Naive thymus-derived CD4-positive, alpha-beta T cell (primary cell): Measurements from ENCODE around the gene TSR3. TPM values are rescaled to one million over a fixed set of nuclear protein-coding genes. Genes with fewer than 3 reads are reported as not detected.

ENCODE experiments used
- ATAC-seq: fragments of 150-1000 bp; cut with Tn5 transposase; 2 replicates; pipeline ENCODE4 v1.10.0; 2021; ENCODE audit warnings: mild to moderate bottlenecking, moderate library complexity
- CTCF ChIA-PET: fragments of 350-600 bp; sonication (Branson Sonifier 250); formaldehyde crosslinking; loops from one replicate; lab custom pipeline; 2021; ENCODE audit warnings: antibody characterized with exemption; lab: Charles Lee
- POLR2A ChIA-PET: fragments of 350-600 bp; sonication (Branson Sonifier 250); formaldehyde crosslinking; loops from one replicate; lab custom pipeline; 2021; ENCODE audit warnings: antibody characterized with exemption, inconsistent platforms; lab: Charles Lee
- DNase-seq, 9 donors: peaks; one replicate each; pipeline versions ENCODE4 v3.0.0 to v3.0.0-alpha.2; 2020 to 2022; ENCODE audit warnings: mixed read lengths in 1 of 9
- H3K27ac ChIP-seq: one replicate; pipeline ENCODE4 v1.7.0; 2013; ENCODE audit warnings: mild to moderate bottlenecking, low read depth, low read length, moderate library complexity
- H3K27me3 ChIP-seq, 2 donors: one replicate each; pipeline ENCODE4 v1.7.0; 2013; ENCODE audit warnings: low read length in 2 of 2, mild to moderate bottlenecking in 2 of 2, moderate library complexity in 2 of 2; ENCODE audit not compliant: control insufficient read depth in 2 of 2, insufficient read depth in 2 of 2
- H3K36me3 ChIP-seq, 3 experiments: 1 replicate in 2 of 3; 2 replicates in 1 of 3; pipeline ENCODE4 v1.7.0; 2013; ENCODE audit warnings: low read length in 3 of 3, mild to moderate bottlenecking in 3 of 3, moderate library complexity in 1 of 3; ENCODE audit not compliant: insufficient read depth in 3 of 3, control insufficient read depth in 2 of 3
- H3K4me1 ChIP-seq, 2 donors: one replicate each; pipeline ENCODE4 v1.7.0; 2013; ENCODE audit warnings: low read length in 2 of 2, mild to moderate bottlenecking in 2 of 2, moderate library complexity in 1 of 2; ENCODE audit not compliant: control insufficient read depth in 2 of 2, insufficient read depth in 2 of 2
- H3K4me3 ChIP-seq: 2 replicates; pipeline ENCODE4 v1.7.0; 2013; ENCODE audit warnings: mild to moderate bottlenecking, low read length
- H3K9me3 ChIP-seq, 3 experiments: 1 replicate in 2 of 3; 2 replicates in 1 of 3; pipeline ENCODE4 v1.7.0; 2013; ENCODE audit warnings: low read length in 3 of 3; ENCODE audit not compliant: control insufficient read depth in 2 of 3
- H3K27ac Mint-ChIP-seq, 9 donors: one replicate each; pipeline ENCODE4 v1.8.0; 2020 to 2022; ENCODE audit warnings: mixed read lengths in 9 of 9, mild to moderate bottlenecking in 8 of 9, moderate library complexity in 5 of 9, inconsistent platforms in 2 of 9
- H3K27me3 Mint-ChIP-seq, 5 donors: one replicate each; pipeline ENCODE4 v1.8.0; 2021 to 2022; ENCODE audit warnings: mixed read lengths in 5 of 5, mild to moderate bottlenecking in 1 of 5
- H3K36me3 Mint-ChIP-seq, 5 donors: one replicate each; pipeline ENCODE4 v1.8.0; 2020 to 2022; ENCODE audit warnings: mixed read lengths in 5 of 5, mild to moderate bottlenecking in 3 of 5, inconsistent platforms in 1 of 5
- H3K4me1 Mint-ChIP-seq, 7 donors: one replicate each; pipeline ENCODE4 v1.8.0; 2020 to 2022; ENCODE audit warnings: mixed read lengths in 7 of 7, mild to moderate bottlenecking in 3 of 7, inconsistent platforms in 1 of 7
- H3K4me3 Mint-ChIP-seq, 10 donors: one replicate each; pipeline ENCODE4 v1.8.0; 2020 to 2022; ENCODE audit warnings: mild to moderate bottlenecking in 10 of 10, mixed read lengths in 10 of 10, moderate library complexity in 6 of 10, inconsistent platforms in 2 of 10
- H3K9me3 Mint-ChIP-seq, 11 donors: one replicate each; pipeline ENCODE4 v1.8.0; 2020 to 2022; ENCODE audit warnings: mixed read lengths in 11 of 11, mild to moderate bottlenecking in 4 of 11, inconsistent platforms in 1 of 11, moderate library complexity in 1 of 11
- intact Hi-C, 2 donors: fragments of 100-400 bp; cut with micrococcal nuclease; formaldehyde crosslinking; loops; one replicate each; pipeline ENCODE4 v1.15.1; 2023
- polyA plus RNA-seq, 2 donors: library from polyadenylated mRNA; unstranded; fragments of 300-500 nt; fragmentation: Illumina TruSeq; gene quantifications; one replicate each; pipeline ENCODE4 v1.2.3, GENCODE V29; 2021
- total RNA-seq, 6 experiments: library from RNA in 5 of 6; stranded (reverse) in 5 of 6; gene quantifications; 1 replicate in 5 of 6; 2 replicates in 1 of 6; pipeline ENCODE4 v1.2.3 and lab custom pipeline; 2021 to 2026

Gene TSR3
- total and polyA plus RNA-seq, 7 experiments from 2014 or later = 21.0 to 103 (median 39.8) TPM

- peak overlapping the region in 8 of 9 donors; percentile 14 to 79 (median 45) for H3K27ac Mint-ChIP-seq
- H3K36me3 Mint-ChIP-seq = no peaks in the 10 kb centered on the region
- peak; percentile 85 to 97 (median 94) for DNase-seq
- H3K27ac ChIP-seq = no peak overlapping the region
- peak; percentile 97 for ATAC-seq
- H3K27me3 Mint-ChIP-seq = no peaks in the 10 kb centered on the region
- peaks cover 11 to 17% of the 10 kb centered on the region in 2 donors for H3K4me1 ChIP-seq
- H3K9me3 ChIP-seq = no peaks in the 10 kb centered on the region
- intact Hi-C loops = loop anchor here (1.0 to 10.0 kb wide), 7 partner anchors 9 to 432 kb away; partner anchors contain the start of genes GNPTG (in 2 of the 2), TSR3 (in 2 of the 2), BAIAP3 (in 1 of the 2) and EME2 (in 1 of the 2)
- CTCF ChIA-PET = interaction anchor here (1.0 kb wide), 1 partner anchor 43 kb away, joined by 3 read pairs; no protein-coding TSS in a partner anchor
- H3K4me1 Mint-ChIP-seq = peaks cover 7 to 18% (median 15%) of the 10 kb centered on the region in 7 donors
- H3K27me3 ChIP-seq = no peaks in the 10 kb centered on the region
- H3K4me3 Mint-ChIP-seq = peak overlapping the region; percentile 60 to 86 (median 80)
- peak overlapping the region; percentile 66 for H3K4me3 ChIP-seq
- POLR2A ChIA-PET = interaction anchor here (0.7 to 2.5 kb wide), 4 partner anchors 8 to 470 kb away, joined by 3 to 7 read pairs (median 5); partner anchors contain the start of gene UBE2I
- no peaks in the 10 kb centered on the region for H3K9me3 Mint-ChIP-seq
- H3K36me3 ChIP-seq = peaks cover 0 to 3% (median 0%) of the 10 kb centered on the region in 3 experiments
Measured at GRCh38 chr16:1342526-1343427, 8.9 kb downstream of the TSR3 start.

GRCh38 chr16:1341495-1342420, 9.9 kb downstream of the TSR3 start:
- Histone ChIP-seq H3K4me3 (peak overlapping the region; percentile 66), H3K27ac (no peak overlapping the region), H3K9me3 (no peaks in the 10 kb centered on the region), H3K36me3 (no peaks in the 10 kb centered on the region), H3K27me3 (no peaks in the 10 kb centered on the region), H3K4me1 (peaks cover 11 to 17% of the 10 kb centered on the region in 2 donors)
- Mint-ChIP-seq H3K4me1 (peaks cover 7 to 18% (median 15%) of the 10 kb centered on the region in 7 donors), H3K9me3 (no peaks in the 10 kb centered on the region), H3K27me3 (peaks cover 0 to 2% (median 0%) of the 10 kb centered on the region in 5 donors), H3K4me3 (peak overlapping the region in 9 of 10 donors; percentile 60 to 86 (median 80)), H3K36me3 (no peaks in the 10 kb centered on the region), H3K27ac (no peak overlapping the region)
- DNase-seq (no peak), ATAC-seq (no peak)
- POLR2A ChIA-PET = interaction anchor here (1.0 to 2.5 kb wide), 3 partner anchors 9 to 471 kb away, joined by 3 to 7 read pairs (median 6); partner anchors contain the start of gene UBE2I
- intact Hi-C loops = loop anchor here (2.0 to 10.0 kb wide), 4 partner anchors 31 to 433 kb away; partner anchors contain the start of genes EME2 (in 1 of the 2), MAPK8IP3 (in 1 of the 2), MRPS34 (in 1 of the 2) and NME3 (in 1 of the 2)
- CTCF ChIA-PET = no interaction called here

GRCh38 chr16:1340730-1341494, 10.8 kb downstream of the TSR3 start:
- POLR2A ChIA-PET = interaction anchor here (2.5 kb wide), 1 partner anchor 10 kb away, joined by 6 read pairs; no protein-coding TSS in a partner anchor
- ATAC-seq = no peak
- Histone ChIP-seq H3K4me1 (peaks cover 11 to 17% of the 10 kb centered on the region in 2 donors), H3K27ac (no peak overlapping the region), H3K9me3 (no peaks in the 10 kb centered on the region), H3K4me3 (no peak overlapping the region), H3K36me3 (no peaks in the 10 kb centered on the region), H3K27me3 (no peaks in the 10 kb centered on the region)
- no peak for DNase-seq
- H3K9me3 Mint-ChIP-seq = no peaks in the 10 kb centered on the region
- intact Hi-C loops = loop anchor here in 1 of 2 donors (5.0 to 10.0 kb wide), 2 partner anchors 366 to 434 kb away; partner anchors contain the start of genes EME2, MAPK8IP3, MRPS34 and NME3
- peak overlapping the region in 1 of 10 donors; percentile 80 for H3K4me3 Mint-ChIP-seq
- peaks cover 7 to 18% (median 15%) of the 10 kb centered on the region in 7 donors for H3K4me1 Mint-ChIP-seq
- H3K27me3 Mint-ChIP-seq = peaks cover 0 to 4% (median 0%) of the 10 kb centered on the region in 5 donors
- H3K27ac Mint-ChIP-seq = no peak overlapping the region
- H3K36me3 Mint-ChIP-seq = no peaks in the 10 kb centered on the region
- CTCF ChIA-PET = no interaction called here

- ATAC-seq = no peak
- no peak overlapping the region for H3K4me3 ChIP-seq
- Mint-ChIP-seq H3K36me3 (no peaks in the 10 kb centered on the region), H3K27ac (no peak overlapping the region), H3K9me3 (no peaks in the 10 kb centered on the region), H3K4me3 (no peak overlapping the region), H3K27me3 (peaks cover 0 to 19% (median 5%) of the 10 kb centered on the region in 5 donors), H3K4me1 (peaks cover 7 to 18% (median 15%) of the 10 kb centered on the region in 7 donors)
- DNase-seq = no peak
- CTCF ChIA-PET = no interaction called here
- H3K9me3 ChIP-seq = no peaks in the 10 kb centered on the region
- intact Hi-C loops = no loop called here
- POLR2A ChIA-PET = no interaction called here
- no peaks in the 10 kb centered on the region for H3K36me3 ChIP-seq
- no peak overlapping the region for H3K27ac ChIP-seq
- H3K4me1 ChIP-seq = peaks cover 11 to 23% of the 10 kb centered on the region in 2 donors
- peaks cover 0 to 10% of the 10 kb centered on the region in 2 donors for H3K27me3 ChIP-seq
Measured at GRCh38 chr16:1338855-1339675, 12.6 kb downstream of the TSR3 start.

- Mint-ChIP-seq H3K9me3 (no peaks in the 10 kb centered on the region), H3K36me3 (no peaks in the 10 kb centered on the region), H3K27ac (no peak overlapping the region), H3K4me3 (no peak overlapping the region), H3K27me3 (peaks cover 0 to 19% (median 5%) of the 10 kb centered on the region in 5 donors), H3K4me1 (peaks cover 5 to 14% (median 14%) of the 10 kb centered on the region in 7 donors)
- CTCF ChIA-PET = interaction anchor here (1.2 kb wide), 1 partner anchor 329 kb away, joined by 4 read pairs; no protein-coding TSS in a partner anchor
- peaks cover 0 to 10% of the 10 kb centered on the region in 2 donors for H3K27me3 ChIP-seq
- H3K4me1 ChIP-seq = peaks cover 11 to 24% of the 10 kb centered on the region in 2 donors
- H3K4me3 ChIP-seq = no peak overlapping the region
- intact Hi-C loops = no loop called here
- H3K9me3 ChIP-seq = no peaks in the 10 kb centered on the region
- DNase-seq = no peak
- no peak overlapping the region for H3K27ac ChIP-seq
- POLR2A ChIA-PET = interaction anchor here (1.0 kb wide), 1 partner anchor 29 kb away, joined by 5 read pairs; the partner anchor contains the start of gene UBE2I
- ATAC-seq = no peak
- no peaks in the 10 kb centered on the region for H3K36me3 ChIP-seq
Measured at GRCh38 chr16:1338119-1338730, 13.5 kb downstream of the TSR3 start.
